AG04449 (cell line): ENCODE measurements around the gene SMC1B.
"Not testable (repeated sequence)": the region's sequence is repeated elsewhere in the genome, so short reads cannot be mapped to it uniquely, and the experiment has no call there.

Experiments used
- CTCF ChIA-PET: fragments of 350-600 bp; formaldehyde crosslinking; extraction: SDS; loops from one replicate; lab custom pipeline; 2021; ENCODE audit warnings: antibody characterized with exemption; lab: Yijun Ruan, JAX
- POLR2A ChIA-PET: fragments of 400-600, 350-600 bp; formaldehyde crosslinking; extraction: SDS; loops from one replicate; lab custom pipeline; 2020; ENCODE audit warnings: antibody characterized with exemption, inconsistent platforms; lab: Yijun Ruan, JAX
- DNase-seq: peaks from one replicate; pipeline ENCODE4 v3.0.0-alpha.2; 2010; ENCODE audit warnings: low read depth, low spot score
- H3K4me3 ChIP-seq: 2 replicates; pipeline ENCODE4 v1.5.1; 2011; ENCODE audit warnings: low read depth, mild to moderate bottlenecking, control low read depth, low read length
- CTCF ChIP-seq: IDR thresholded peaks from one replicate; pipeline ENCODE4 v1.5.1; 2011; ENCODE audit warnings: mild to moderate bottlenecking, moderate library complexity, low read length, control low read depth, inconsistent platforms; ENCODE audit not compliant: insufficient read depth; ENCODE audit errors: missing control alignments

The SMC1B gene

GRCh38 chr22:45446216-45446615, 32.8 kb upstream of the SMC1B start:
- POLR2A ChIA-PET, result no interaction called here
- DNase-seq, result no peak
- no peak overlapping the region for H3K4me3 ChIP-seq
- CTCF ChIA-PET, result interaction anchor here (2.1 to 15.2 kb wide), 2 partner anchors 8 to 105 kb away, joined by 7 to 286 read pairs; no protein-coding TSS in a partner anchor
- TF ChIP-seq CTCF, result no peak

- POLR2A ChIA-PET, result no interaction called here
- no peak for DNase-seq
- CTCF ChIA-PET, result interaction anchor here (15.2 kb wide), 1 partner anchor 106 kb away, joined by 286 read pairs; no protein-coding TSS in a partner anchor
- TF ChIP-seq CTCF, result no peak
- no peak overlapping the region for H3K4me3 ChIP-seq
Measured at GRCh38 chr22:45445031-45445710, 31.8 kb upstream of the SMC1B start.

- CTCF ChIA-PET, result interaction anchor here (0.8 to 15.2 kb wide), 2 partner anchors 12 to 107 kb away, joined by 4 to 286 read pairs; no protein-coding TSS in a partner anchor
Measured at GRCh38 chr22:45444168-45444567, 30.8 kb upstream of the SMC1B start.

GRCh38 chr22:45442116-45442515, 28.7 kb upstream of the SMC1B start:
- ChIA-PET POLR2A (interaction anchor here (0.6 kb wide), 1 partner anchor 28 kb away, joined by 3 read pairs; no protein-coding TSS in a partner anchor), CTCF (interaction anchor here (0.8 to 15.2 kb wide), 25 partner anchors 8 to 423 kb away, joined by 3 to 286 read pairs (median 4); no protein-coding TSS in a partner anchor)
- no peak for DNase-seq
- H3K4me3 ChIP-seq, result no peak overlapping the region
- TF ChIP-seq CTCF, result no peak

More at GRCh38 chr22:45444168-45444567, 30.8 kb upstream of the SMC1B start:
- POLR2A ChIA-PET, result no interaction called here
- no peak for DNase-seq
- H3K4me3 ChIP-seq, result no peak overlapping the region
- TF ChIP-seq CTCF, result no peak

GRCh38 chr22:45441138-45441537, 27.7 kb upstream of the SMC1B start:
- DNase-seq, result no peak
- ChIA-PET CTCF (interaction anchor here (0.7 to 15.2 kb wide), 22 partner anchors 8 to 424 kb away, joined by 3 to 286 read pairs (median 4); no protein-coding TSS in a partner anchor), POLR2A (no interaction called here)
- H3K4me3 ChIP-seq, result no peak overlapping the region
- TF ChIP-seq CTCF, result peak; percentile 83

- CTCF ChIA-PET, result interaction anchor here (0.7 to 15.2 kb wide), 20 partner anchors 8 to 424 kb away, joined by 3 to 286 read pairs (median 5); no protein-coding TSS in a partner anchor
- DNase-seq, H3K4me3 ChIP-seq, POLR2A ChIA-PET: not testable (repeated sequence)
Measured at GRCh38 chr22:45440688-45441087, 27.3 kb upstream of the SMC1B start.
